Occipital lobe (tissue), 2 donors: ENCODE data around the gene AFG1L. TPM values are rescaled to one million over a fixed set of nuclear protein-coding genes. Genes with fewer than 3 reads are reported as not detected.
A peak's percentile ranks its signal among the peaks of the same experiment; 100 is the strongest.
"Not testable (repeated sequence)": the region's sequence is repeated elsewhere in the genome, so short reads cannot be mapped to it uniquely, and the experiment has no call there.

Experiments used
- DNase-seq: peaks from one replicate; lab custom pipeline; 2025; lab: John Stamatoyannopoulos, UW
- total RNA-seq: library from RNA; depleted of rRNA; stranded (reverse); fragments of >200 nt; gene quantifications from one replicate; pipeline ENCODE4 v1.2.3, GENCODE V29; 2014

Gene AFG1L
- total RNA-seq, 1 donor from 2014 or later, result 12.3 TPM

DNA sequence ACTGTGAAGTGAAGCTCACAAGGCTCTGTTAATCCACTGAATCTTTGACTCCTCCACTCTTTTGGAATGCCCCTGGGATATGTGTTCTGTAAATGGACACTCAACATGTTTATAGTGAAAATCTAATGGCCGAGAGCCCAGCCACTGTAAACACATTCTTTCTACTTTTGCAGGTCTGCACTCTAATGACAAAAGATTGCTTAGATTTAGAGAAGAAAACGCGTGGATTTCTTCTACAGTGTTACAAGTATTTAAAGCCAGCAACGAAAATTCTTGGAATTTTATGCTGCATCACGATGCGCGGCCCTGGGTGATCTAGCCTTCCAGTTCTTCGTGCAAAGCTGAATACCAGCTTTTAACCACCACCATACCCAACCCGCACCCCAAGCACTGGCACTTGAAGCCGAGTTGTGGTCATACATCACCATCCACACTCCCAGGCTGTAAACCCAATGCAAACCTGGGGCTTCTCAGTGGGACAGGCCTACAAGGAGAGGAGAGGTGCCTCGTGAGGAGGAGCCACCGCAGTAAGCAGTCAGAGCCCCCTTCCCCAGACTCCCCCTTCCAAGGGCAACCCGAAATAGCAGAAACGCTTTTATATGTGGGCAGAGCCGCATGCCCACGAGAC, 262.1 kb downstream of the AFG1L start:
- no peak for DNase-seq

DNA sequence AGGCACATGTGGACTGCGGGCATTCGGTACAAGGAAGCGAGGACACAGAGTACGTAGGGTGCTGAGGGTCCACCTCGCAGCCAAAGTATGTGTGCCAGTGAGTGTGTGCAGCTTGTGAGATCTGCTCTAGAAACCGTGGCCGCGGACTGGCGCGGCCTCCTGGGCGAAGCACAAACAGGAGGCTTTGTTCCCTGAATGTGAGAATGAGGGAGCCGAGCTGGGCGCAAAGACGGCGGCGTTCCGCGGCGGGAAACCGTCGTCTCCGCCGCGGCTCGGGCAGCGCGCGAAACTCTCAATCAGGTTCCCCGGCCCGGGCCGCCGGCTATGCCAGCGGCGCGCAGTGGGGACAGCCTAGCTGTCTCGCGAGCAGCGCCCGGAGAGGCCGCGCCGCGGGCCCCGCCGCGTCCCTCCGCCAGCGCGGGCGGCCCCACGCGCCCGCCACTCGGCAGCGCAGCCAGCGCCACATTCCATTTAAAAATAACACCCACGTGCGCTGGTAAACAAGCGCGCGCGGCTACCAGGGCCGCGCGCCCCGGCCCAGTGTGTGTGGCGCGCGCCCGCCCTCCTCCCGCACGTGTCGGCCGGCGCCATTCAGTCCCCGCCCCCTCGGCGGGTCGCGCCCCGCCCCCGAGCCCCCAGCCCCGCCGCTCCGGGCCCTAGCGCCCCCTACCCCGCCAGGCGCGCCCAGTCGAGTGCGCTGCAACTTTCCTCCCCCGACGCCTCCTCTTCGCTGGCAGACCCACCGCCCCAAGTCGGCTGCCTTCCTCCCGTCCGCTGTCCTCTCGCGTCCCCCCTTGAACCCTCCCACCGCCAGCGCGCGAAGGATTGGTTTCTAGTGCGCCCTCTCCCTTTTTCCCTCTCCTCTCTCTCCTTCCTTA, 262.9 kb downstream of the AFG1L start:
- peak; percentile 88 for DNase-seq

DNA sequence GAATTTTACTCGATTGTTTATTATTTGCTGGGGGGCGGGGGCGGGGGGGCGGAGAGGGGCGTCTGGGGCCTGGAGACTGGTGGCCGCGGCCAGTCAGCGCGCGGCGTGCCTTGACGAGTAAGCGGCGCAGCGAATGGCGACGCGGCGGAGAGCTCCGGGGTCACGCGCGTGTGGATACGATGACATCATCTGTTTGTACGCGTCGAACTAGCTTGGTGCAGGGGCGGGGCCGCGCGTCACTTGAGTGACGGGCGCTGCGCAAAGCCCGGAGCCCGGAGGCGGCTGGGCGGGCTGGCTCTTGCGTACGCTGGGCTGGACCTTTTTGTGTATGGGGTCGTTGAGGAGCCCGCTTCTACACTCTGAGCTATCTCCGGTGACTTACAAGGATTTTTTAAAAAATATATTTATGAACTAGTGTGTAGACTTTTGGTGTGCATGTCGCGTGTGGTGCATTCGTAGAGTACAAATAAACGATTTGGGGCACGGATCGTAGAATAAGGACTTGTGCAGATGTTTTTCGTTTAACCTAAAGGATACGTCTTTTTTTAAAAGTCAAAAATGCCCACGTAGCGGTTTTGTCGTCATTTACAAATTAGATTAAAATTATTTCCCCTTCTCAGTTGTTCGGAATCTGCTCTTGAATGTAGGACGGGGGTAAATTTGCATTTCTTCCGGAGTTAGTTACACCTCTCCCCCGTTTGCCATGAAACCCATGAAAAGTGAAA, 263.7 kb downstream of the AFG1L start:
- peak; percentile 98 for DNase-seq

DNA sequence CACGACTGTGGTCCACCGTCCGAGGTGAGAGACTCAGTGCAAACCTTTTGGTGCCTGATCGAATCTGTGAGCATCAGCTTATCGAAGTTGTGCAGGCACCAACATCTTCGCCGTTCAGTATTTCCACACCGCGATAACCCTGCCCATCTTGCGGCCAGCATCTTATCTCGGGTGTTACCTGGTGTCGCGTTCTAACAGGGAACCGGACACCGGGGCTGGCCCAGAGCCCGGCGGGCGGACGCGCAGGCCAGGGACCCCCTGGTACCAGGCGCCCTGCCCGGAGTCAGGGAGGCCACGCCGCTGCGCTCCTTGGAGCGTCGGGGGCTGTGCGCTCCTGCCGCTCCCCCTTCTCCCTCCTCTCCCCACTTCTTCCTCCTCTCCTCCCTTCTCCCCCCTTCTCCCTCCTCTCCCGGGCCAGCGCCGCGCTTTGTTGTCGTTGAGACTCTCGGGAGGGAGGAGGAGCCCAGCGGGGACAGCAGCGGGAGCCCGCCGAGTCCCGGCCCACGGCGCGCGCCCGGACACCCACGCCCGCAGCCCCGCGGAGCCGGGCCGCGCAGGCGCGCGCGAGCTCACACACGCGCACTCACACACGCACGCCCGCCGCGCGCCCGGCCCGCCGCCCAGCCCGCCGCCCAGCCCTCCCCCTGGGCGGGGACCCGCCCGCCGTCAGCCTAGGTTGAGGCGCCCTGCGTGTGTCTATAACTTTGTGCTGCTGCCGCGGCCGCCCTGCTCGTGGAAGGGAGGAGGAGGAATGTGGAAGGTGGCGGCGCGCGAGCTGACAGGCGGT, 264.4 kb downstream of the AFG1L start:
- DNase-seq, result peak; percentile 98

- DNase-seq, result peak; percentile 70
Measured at GRCh38 chr6:108559884-108560462, 265.1 kb downstream of the AFG1L start.

DNA sequence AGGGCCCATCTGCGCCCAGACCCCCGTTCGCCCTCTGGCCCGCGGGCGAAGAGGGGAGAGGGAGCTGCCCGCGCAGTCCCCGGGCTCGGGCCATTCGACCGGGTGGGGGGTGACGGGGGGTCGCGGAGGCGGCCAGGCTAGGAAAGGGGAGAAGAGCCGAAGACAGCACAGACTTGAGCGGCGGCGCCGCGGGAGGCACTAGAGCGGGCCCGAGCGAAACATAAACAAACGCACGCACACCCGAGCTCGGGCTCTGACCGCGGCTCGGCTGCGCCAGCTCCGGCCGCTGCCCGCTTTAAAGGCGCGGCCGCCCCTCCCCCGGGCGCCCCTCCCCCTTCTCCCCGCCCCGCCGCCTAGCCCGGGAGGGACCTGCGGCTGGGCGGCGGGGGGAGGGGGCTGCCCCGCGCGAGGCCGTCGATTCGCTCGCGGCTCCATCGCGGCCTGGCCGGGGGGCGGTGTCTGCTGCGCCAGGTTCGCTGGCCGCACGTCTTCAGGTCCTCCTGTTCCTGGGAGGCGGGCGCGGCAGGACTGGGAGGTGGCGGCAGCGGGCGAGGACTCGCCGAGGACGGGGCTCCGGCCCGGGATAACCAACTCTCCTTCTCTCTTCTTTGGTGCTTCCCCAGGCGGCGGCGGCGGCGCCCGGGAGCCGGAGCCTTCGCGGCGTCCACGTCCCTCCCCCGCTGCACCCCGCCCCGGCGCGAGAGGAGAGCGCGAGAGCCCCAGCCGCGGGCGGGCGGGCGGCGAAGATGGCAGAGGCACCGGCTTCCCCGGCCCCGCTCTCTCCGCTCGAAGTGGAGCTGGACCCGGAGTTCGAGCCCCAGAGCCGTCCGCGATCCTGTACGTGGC, 265.8 kb downstream of the AFG1L start, which contains the start of gene FOXO3:
TSS of gene FOXO3 (plus strand) at position 455 of the 846 bp plus-strand sequence. CDS start at position 747, 292 bp downstream.
- DNase-seq, result peak; percentile 71

GRCh38 chr6:108561309-108561647, 266.4 kb downstream of the AFG1L start:
- not testable (repeated sequence) for DNase-seq

GRCh38 chr6:108561742-108562502, 267.1 kb downstream of the AFG1L start:
- no peak for DNase-seq

DNA sequence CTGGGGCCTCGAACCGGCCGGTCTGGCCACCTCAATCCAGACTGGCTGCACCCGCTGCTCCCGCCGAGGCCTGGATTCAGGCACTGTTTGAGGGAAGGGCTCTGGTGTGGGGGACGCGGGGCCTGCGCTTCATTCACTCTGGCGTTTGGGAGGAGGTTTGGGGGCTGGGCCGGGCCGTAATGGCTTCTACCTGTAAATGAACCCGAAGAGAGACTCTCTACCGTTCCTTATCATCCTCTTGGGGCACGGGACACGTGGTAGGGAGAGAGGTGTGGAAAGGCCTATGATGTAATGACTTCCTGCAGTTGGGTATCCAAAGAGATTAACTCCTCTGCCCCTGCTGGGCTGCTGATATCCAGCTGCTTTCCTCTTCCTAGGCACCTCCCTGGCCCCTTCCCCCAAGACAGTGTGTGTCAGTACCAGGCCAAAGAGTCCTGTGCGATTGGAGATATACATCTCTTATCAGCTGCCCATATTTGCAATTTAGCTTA, 267.7 kb downstream of the AFG1L start:
- DNase-seq, result peak; percentile 40

DNA sequence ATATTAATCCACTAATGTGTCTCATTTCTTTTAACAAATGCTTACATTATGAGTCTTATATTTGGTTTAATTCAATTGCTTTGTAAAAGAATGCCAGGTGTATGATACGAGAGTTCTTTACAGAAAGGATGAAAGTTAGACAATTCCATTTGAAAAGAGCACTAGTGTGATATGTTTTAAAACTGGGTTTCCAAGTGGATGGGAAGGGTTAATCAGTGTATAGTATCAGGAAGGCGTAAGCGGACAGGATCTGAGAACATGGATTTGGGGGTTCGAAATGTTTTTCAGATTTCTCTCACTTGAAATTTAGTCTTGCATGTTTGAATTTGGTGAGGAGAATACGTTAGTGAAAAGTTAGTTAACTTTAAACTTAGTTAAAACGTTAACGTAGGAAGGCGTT, 268.4 kb downstream of the AFG1L start:
- no peak for DNase-seq

- DNase-seq, result no peak
Measured at GRCh38 chr6:108564178-108564577, 269.3 kb downstream of the AFG1L start.

DNA sequence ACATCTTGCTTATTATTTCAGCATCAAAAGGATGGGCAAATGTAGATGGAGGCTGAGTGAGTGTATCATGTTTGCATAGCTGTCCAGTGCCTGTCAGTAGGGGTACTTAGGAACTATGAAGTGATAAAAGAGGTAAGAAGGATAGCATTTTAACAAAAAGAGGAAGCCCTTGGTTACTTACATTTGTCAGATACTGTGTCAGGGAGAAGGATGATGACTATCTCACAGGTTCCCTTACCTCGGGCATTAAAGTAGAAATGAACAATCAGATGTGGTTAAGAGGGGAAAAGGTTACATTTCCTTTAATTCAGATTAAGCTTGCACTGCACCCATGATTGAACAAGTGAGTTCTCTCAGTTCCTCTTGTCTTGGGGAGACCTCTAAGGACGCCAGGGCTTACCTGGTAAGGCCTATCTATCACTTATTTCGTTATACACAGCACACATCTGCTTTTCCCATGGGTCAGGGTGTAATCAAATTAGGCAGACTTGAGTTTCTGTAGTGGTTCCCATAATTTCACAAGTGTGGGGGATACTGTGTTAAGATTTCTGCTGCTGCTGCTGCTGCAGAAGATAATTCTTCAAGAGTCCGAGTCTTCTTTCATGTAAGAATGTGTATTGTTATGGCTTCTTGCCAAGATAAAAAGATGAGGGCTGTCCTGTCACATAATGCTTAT, 270.4 kb downstream of the AFG1L start:
- no peak for DNase-seq

DNA sequence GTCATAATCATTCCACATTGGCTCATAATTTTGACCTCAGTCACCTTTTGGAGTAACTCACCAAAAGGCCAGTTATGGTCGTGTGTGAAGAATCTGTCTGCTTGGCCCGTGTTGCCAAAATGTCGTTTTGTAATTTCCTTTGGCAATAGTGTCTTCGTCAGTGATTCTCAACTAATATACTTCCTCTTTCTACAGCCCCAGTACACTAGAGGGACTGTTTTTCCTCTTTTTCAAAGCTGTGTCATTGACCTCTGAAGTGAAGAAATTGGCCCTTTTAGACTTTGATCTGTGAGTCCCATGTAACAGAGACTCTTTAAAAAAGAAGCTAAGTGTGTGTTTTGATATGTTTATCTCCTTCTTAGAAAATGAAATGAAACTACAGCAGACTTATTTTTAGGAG, 271.0 kb downstream of the AFG1L start:
- no peak for DNase-seq

DNA sequence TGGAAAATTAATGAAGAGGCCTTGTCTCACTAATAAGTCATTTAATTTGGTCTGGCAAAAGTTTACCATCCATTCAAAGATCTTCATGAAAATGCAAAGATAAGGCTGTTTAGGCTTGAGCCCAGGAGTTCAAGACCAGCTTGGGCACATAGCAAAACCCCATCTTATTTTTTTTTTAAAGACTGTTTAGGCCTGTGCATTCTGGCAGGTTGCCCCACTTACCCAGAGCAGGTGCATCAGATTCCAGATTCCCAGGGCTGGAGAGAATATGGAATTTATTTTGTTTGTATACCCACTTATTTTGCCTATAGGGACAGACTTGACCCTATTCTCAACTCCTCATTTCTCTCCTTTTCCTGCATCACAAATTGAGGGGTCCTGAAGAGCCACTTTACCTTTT, 271.6 kb downstream of the AFG1L start:
- no peak for DNase-seq

GRCh38 chr6:108568101-108568500, 273.2 kb downstream of the AFG1L start:
- DNase-seq, result no peak

DNA sequence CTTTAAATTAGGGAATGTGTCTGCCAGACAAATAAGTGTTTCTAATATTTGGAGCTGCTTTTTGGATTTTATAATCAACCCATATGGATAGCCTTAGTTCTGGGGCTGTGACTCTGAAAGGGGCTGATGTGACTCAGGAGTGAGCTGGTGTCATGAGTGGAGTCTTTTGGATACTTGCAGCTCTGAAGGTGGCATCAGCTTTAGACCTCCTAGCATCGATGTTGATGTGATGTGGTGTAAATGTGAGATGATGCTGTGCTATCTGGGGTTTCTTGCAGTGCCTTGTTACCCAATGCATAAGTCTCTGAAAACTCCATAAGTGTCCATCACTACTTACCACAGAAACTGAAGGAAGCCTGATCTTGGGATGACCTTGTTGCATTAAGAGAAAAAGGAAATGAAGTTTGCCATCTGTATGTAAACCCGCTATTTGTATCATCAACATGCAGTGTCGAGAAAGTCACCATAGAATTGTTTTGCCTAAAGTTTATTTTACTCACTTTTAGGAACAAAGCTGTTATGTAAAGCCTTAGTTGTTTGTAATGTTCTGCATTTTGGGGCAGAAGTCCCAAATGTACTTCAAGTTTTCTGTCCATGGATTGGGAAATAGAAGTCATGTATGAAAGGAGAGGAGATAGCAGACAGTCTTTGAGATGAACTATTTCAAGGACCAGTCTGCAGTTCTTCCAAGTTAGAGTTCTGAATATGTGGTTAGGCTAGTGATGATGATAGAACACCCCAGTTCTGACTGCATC, 273.9 kb downstream of the AFG1L start:
- no peak for DNase-seq

GRCh38 chr6:108570517-108570916, 275.7 kb downstream of the AFG1L start:
- no peak for DNase-seq
